GM21825 (cell line): ENCODE measurements around the gene CNTN1.

Source experiments
- ATAC-seq: cut with Tn5 transposase; IDR thresholded peaks from one replicate; pipeline ENCODE4 v1.9.1; 2021; ENCODE audit warnings: mild to moderate bottlenecking, moderate library complexity; ENCODE audit not compliant: unreplicated experiment

Gene CNTN1

GRCh38 chr12:40768125-40768864 is 76.1 kb downstream of the CNTN1 start:
- ATAC-seq = no peak

DNA sequence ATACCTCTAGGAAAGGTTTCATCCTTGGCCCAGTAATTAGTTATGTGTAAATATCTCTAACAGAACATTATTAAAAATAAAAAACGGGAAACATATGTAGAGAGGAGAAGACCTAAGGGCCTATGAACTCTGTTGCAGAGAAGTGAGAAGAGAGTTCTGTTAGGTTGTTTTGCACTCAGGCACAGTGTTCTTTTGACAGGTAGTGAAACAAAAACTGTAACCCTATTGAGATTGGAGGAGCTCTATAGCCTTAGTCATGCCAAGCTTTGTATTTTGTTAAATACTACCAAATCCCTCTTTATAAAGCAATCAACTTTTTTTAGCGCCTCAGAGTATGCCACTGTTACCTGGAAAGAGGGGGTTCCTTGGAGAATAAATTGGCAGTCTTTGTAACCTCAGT is 77.6 kb downstream of the CNTN1 start:
- ATAC-seq = no peak

- no peak for ATAC-seq
Observed at GRCh38 chr12:40770781-40771180, 78.5 kb downstream of the CNTN1 start.

DNA sequence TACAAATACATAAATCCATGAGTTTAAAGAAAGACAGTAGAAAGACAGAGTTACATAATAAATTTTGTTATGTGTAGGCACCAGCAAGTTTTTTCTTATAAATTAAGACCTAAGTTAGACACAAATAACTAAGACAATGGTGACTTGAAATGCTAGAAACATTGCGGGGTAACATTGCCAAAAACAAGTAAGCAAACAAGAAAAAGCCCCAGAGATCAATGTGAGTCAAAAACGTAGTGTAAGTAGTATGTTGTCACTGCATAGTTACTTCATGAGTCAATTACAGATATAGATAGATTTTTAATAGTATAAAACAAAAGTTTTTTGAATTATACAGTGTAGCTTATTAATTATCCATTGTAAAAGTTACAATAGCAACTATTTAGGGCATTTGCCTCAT is 83.4 kb downstream of the CNTN1 start:
- ATAC-seq = no peak

DNA sequence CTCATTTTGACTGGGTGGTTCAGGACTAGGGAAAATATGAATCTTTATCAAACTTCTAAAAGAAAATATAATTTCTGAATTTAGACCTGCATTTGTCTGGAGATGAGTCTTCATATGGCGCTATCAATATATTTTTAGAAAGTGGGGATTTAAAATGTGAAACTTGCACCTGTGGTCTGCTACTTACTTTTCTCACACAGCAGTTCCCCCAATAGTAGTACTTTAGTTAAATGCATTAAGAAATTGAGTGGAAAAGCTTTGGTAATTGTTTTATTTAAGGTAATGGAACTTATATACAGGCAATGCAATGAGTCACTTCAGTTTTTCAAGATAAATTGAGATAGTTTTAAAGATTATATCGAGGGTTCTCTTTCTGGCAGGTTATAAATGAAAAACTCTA is 91.9 kb downstream of the CNTN1 start:
- no peak for ATAC-seq

- no peak for ATAC-seq
Observed at GRCh38 chr12:40788276-40788675, 96.0 kb downstream of the CNTN1 start.

DNA sequence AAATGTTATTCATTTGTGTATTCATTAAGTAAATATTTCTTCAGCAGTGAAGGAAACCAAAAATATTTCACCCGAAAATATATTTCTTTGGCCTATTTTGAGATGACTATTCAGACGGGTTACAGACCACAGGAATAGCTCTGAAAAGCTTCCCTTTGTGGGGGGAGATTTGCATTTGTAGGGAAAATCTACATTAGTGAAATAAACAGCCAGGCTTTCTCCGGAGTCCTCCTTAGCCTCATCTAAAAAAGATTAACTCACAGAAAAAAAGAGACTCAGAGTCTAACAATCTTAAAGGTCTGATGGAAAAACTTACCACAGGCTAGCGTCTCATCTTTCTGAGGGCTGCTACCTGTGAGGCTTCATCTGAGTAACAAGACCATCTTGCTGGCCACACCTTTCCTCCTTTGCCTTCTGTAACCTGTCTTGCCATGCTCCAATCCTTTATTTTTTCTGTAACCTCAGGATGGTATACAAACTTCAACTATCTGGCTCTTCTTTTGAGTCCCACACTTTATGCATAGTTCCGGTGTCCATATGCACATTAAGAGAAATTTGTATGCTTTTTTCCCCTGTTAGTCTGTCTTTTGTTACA is 100.7 kb downstream of the CNTN1 start:
- no peak for ATAC-seq

GRCh38 chr12:40793471-40793870 is 101.2 kb downstream of the CNTN1 start:
- no peak for ATAC-seq

GRCh38 chr12:40794087-40794486 is 101.8 kb downstream of the CNTN1 start:
- no peak for ATAC-seq

DNA sequence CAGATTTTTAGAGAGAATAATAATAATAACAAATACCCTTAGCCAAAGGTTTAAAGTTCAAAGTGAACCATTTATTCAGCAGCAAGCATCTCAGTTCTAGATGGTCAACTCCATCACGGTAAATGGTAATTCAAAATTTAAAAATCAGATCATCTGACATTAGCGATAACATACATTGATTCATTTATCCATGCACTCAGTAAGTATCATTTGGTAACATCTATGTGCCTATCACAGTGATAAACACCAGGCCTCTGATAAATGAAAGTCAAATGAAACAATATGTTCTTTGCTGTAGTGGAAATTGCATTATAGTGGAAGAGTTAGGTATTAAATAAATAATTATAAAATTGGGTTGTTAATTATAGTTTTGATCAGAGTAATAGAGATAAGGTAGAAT is 108.8 kb downstream of the CNTN1 start:
- no peak for ATAC-seq

DNA sequence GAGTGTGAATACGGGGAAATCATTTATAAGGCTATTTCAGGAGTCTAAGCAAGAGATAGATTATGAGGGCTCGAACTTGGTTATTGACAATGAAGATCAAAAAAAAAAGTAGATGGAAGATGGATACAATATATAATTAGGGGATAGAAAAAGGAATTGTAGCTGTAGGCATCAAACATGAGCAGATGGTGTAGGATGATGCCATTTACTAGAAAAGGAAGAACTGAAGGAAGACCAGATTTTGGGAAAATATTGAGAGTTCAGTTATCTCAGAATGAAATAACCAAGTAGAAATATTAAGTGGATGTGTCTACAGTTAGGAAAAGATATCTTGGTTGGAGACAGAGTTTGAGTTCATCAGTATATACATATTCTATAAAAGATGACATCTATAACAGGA is 109.6 kb downstream of the CNTN1 start:
- ATAC-seq = no peak

DNA sequence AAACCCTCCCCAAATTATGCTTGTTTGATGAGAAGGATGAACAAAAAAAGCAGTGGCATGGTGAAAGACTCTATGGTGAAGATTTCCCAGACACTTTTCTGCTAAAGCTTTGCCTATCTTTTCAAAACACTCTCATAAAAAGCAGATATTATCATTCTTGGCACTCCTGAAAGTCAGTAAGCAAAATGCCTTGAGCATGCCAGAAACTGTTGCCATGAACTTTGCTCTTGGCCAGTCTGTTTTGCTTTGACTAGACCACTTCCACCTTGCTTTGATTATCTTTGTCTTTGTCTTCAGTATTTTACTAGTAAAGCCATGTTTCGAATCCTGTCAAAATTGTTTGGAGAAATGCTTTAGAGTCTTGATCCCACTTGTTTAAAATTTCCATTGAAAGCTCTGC is 110.4 kb downstream of the CNTN1 start:
- ATAC-seq = no peak

DNA sequence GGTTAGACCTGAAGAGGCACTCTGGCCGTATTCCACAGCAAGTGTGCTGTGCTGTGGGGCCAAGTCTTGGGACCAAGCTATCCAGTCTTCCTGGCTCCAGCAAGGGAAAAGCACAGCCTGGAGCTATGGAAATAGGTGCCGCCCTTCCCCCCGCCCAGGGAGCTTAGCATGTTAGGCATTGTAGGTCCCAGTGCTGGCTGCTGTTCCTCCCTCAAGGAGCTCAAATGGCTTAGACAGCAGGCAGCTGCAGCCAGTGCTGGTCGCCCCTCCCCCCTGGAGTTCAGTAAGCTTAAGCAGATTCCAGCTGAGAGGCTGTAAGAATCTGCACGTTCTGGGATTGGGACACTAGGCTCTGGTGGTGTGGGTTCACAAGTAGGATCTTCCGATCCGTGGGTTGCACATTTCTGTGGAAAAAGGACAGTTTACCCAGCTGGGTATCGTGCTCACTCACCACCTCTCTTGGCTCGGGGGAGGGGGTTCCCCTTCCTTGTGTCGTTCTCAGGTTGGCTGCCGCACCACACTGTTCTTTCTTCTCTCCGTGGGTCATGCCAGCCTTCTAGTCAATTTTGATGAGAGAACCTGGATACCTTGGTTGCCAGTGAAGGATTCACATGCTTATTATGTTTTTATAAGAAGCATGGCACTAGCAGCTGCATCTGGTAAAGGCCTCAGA is 127.3 kb downstream of the CNTN1 start:
- ATAC-seq = no peak

GRCh38 chr12:40820794-40821484 is 128.7 kb downstream of the CNTN1 start:
- ATAC-seq = no peak

DNA sequence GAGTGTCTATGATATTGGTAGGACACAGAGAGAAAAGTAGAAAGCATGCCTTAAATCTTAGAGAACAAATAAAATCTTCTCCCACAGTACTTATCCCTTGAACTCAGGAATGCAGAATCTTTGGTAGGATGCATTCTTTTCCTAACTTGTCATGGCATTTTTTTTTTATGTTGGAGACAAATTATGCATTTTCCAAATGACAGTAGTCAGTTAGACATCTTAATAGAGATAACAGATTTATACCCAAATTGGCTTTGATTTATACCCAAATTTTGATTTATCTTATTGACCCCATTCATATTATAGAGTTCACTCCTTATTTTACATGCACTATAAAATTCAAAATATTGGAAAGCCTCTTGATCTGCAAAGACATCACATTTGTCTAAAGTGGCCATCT is 132.9 kb downstream of the CNTN1 start:
- no peak for ATAC-seq

GRCh38 chr12:40827683-40828592 is 135.7 kb downstream of the CNTN1 start:
- ATAC-seq = no peak

GRCh38 chr12:40828593-40828990 is 136.4 kb downstream of the CNTN1 start:
- ATAC-seq = no peak

GRCh38 chr12:40829738-40830144 is 137.5 kb downstream of the CNTN1 start:
- ATAC-seq = no peak

DNA sequence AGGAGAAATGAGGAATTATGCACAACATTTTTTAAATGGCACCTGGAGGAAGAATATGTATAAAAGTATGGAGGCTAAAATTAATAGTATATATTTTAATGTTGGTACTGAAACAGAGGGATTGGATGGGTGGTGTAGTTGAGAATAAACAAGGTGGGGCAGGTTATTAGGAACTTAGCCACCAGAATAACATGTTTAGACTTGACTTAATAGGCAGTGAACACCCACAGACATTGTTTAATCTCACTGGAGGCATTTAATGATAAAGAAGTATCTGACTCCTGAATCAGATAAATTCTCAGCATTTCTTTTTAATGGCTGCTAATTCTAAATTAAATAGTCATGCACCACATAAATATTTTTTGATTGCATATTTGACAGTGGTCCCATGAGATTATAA is 139.7 kb downstream of the CNTN1 start:
- no peak for ATAC-seq

DNA sequence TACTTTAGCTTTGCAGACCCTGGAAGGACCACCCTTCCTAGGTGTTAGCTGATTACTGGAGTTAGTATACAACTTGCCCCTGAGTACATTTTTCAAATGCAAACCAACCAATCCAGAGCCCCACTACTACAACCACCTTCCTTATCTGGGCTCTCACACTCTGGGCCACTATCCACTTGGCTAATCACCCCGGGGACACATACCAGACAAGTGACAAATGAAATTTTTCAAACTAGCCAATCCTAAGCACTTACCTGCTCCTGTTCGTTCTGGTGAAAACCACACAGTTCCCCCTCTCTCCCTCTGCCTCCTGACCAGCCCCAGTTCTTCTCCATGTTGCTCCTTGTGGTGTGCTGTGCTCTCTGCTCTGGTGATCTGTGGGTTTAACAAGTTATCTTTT is 140.4 kb downstream of the CNTN1 start:
- ATAC-seq = no peak

DNA sequence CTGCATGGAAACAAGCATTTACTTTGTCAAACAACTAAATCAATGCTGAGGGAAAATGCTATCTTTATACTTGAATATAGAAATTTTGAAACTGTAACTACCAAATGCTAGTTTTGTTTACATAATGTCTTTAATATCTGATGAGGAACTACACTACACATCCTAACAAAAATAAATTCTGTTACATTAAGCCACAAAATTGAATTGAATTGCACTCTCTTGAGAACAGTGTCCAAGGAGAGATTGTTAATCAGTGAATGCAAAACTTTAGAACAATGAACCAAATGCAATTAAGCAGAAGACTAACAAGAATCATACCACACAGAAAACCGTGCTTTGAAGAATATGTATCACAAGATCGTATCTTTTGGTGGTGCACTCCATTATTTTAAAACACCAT is 141.6 kb downstream of the CNTN1 start:
- ATAC-seq = no peak
